Vagina (tissue), 2 donors: ENCODE results near the gene NDUFS8.

Experiments
- CTCF ChIP-seq, 3 experiments: fragments of 450-650 bp in 2 of 3; fragments of 200-600 bp in 1 of 3; sonication (generic) in 1 of 3; IDR thresholded peaks; one replicate each; pipeline ENCODE4 v1.5.1; 2017 to 2019; ENCODE audit warnings: antibody characterized with exemption in 3 of 3, mild to moderate bottlenecking in 2 of 3, moderate library complexity in 2 of 3
- POLR2A ChIP-seq, 2 donors: fragments of 450-650 bp; IDR thresholded peaks; one replicate each; pipeline ENCODE4 v1.6.1; 2017; ENCODE audit warnings: antibody characterized with exemption in 2 of 2, mild to moderate bottlenecking in 2 of 2, moderate library complexity in 2 of 2
- POLR2AphosphoS5 ChIP-seq, 2 donors: sonication (generic); formaldehyde crosslinking; IDR thresholded peaks; one replicate each; pipeline ENCODE4 v1.9.0; 2017; ENCODE audit warnings: antibody characterized with exemption in 2 of 2, mild to moderate bottlenecking in 2 of 2, low read depth in 1 of 2; ENCODE audit not compliant: insufficient read depth in 1 of 2

GRCh38 chr11:68022531-68022930 lies 8.0 kb upstream of the NDUFS8 start:
- TF ChIP-seq CTCF (IDR thresholded peaks at IDR 0.05): no peak
- no peak for TF ChIP-seq POLR2A (IDR thresholded peaks at IDR 0.05)
- no peak for TF ChIP-seq POLR2AphosphoS5 (IDR thresholded peaks at IDR 0.05; ENCODE audit: insufficient read depth in 1 of 2, low read depth in 1 of 2)
